Smooth muscle cell (in vitro differentiated cells): ENCODE results near the gene BRICD5. TPM values are rescaled to one million over a fixed set of nuclear protein-coding genes. Genes with fewer than 3 reads are reported as not detected.

ENCODE experiments used
- DNase-seq: peaks from one replicate; lab custom pipeline; 2025; ENCODE audit not compliant: unreplicated experiment; lab: John Stamatoyannopoulos, UW
- H2AFZ ChIP-seq: fragments of 200-600 bp; sonication (generic); 2 replicates; pipeline ENCODE4 v1.6.0; 2016; ENCODE audit warnings: antibody characterized with exemption, low read depth, mild to moderate bottlenecking
- H3F3A ChIP-seq: fragments of 200-600 bp; sonication (generic); 2 replicates; pipeline ENCODE4 v1.6.0; 2017; ENCODE audit warnings: antibody characterized with exemption, low read depth
- H3K27ac ChIP-seq: fragments of 200-600 bp; sonication (generic); 2 replicates; pipeline ENCODE4 v1.5.1; 2016; ENCODE audit warnings: low read depth, mild to moderate bottlenecking
- H3K27me3 ChIP-seq: fragments of 200-600 bp; sonication (generic); 2 replicates; pipeline ENCODE4 v1.6.1; 2016; ENCODE audit warnings: low read depth, mild to moderate bottlenecking
- H3K36me3 ChIP-seq: fragments of 200-600 bp; sonication (generic); 2 replicates; pipeline ENCODE4 v1.5.1; 2016; ENCODE audit warnings: low read depth
- H3K4me1 ChIP-seq: fragments of 200-600 bp; sonication (generic); 2 replicates; pipeline ENCODE4 v1.5.1; 2016; ENCODE audit warnings: low read depth
- H3K4me2 ChIP-seq: fragments of 200-600 bp; sonication (generic); 2 replicates; pipeline ENCODE4 v1.6.0; 2016; ENCODE audit warnings: mild to moderate bottlenecking
- H3K4me3 ChIP-seq: fragments of 200-600 bp; sonication (generic); 2 replicates; pipeline ENCODE4 v1.5.1; 2016; ENCODE audit warnings: mild to moderate bottlenecking
- H3K79me2 ChIP-seq: fragments of 200-600 bp; sonication (generic); 2 replicates; pipeline ENCODE4 v1.6.0; 2016; ENCODE audit warnings: low read depth, mild to moderate bottlenecking
- H3K9ac ChIP-seq: fragments of 200-600 bp; sonication (generic); 2 replicates; pipeline ENCODE4 v1.6.0; 2016; ENCODE audit warnings: low read depth
- H3K9me3 ChIP-seq: fragments of 200-600 bp; sonication (generic); replicated peaks from 2 replicates; pipeline ENCODE4 v1.5.1; 2016; ENCODE audit warnings: low read depth
- H4K20me1 ChIP-seq: fragments of 200-600 bp; sonication (generic); 2 replicates; pipeline ENCODE4 v1.6.0; 2016; ENCODE audit warnings: low read depth
- WGBS: methylation state at CpG from one replicate; pipeline ENCODE4 v1.1.7; 2016; ENCODE audit warnings: low lambda C conversion rate; 5-methylcytosine and 5-hydroxymethylcytosine counted together
- polyA plus RNA-seq: library from polyadenylated mRNA; unstranded; fragments of >200 nt; fragmentation: Nextera tagmentation; extraction: Ambion mirVana; gene quantifications from 2 replicates; pipeline ENCODE4 v1.2.1, GENCODE V29; 2016
- total RNA-seq: library from RNA; depleted of rRNA; stranded (reverse); fragments of >200 nt; gene quantifications from 2 replicates; pipeline ENCODE4 v1.2.3, GENCODE V29; 2014
- TF ChIP-seq, protein P1 (sequence below): fragments of 200-600 bp; sonication (generic); IDR thresholded peaks from 2 replicates; pipeline ENCODE4 v1.5.1; 2017; ENCODE audit warnings: borderline replicate concordance, mild to moderate bottlenecking, antibody characterized with exemption; ENCODE audit not compliant: insufficient read depth, poor library complexity, severe bottlenecking

Gene BRICD5
- total and polyA plus RNA-seq, 2 experiments from 2014 or later, result 2.0 to 4.7 TPM

- no peak overlapping the region for H3K27ac ChIP-seq
- TF ChIP-seq, protein P1, sequence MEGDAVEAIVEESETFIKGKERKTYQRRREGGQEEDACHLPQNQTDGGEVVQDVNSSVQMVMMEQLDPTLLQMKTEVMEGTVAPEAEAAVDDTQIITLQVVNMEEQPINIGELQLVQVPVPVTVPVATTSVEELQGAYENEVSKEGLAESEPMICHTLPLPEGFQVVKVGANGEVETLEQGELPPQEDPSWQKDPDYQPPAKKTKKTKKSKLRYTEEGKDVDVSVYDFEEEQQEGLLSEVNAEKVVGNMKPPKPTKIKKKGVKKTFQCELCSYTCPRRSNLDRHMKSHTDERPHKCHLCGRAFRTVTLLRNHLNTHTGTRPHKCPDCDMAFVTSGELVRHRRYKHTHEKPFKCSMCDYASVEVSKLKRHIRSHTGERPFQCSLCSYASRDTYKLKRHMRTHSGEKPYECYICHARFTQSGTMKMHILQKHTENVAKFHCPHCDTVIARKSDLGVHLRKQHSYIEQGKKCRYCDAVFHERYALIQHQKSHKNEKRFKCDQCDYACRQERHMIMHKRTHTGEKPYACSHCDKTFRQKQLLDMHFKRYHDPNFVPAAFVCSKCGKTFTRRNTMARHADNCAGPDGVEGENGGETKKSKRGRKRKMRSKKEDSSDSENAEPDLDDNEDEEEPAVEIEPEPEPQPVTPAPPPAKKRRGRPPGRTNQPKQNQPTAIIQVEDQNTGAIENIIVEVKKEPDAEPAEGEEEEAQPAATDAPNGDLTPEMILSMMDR, result no peak
Observed at GRCh38 chr16:2176047-2176446, 34.6 kb downstream of the BRICD5 start.

DNA sequence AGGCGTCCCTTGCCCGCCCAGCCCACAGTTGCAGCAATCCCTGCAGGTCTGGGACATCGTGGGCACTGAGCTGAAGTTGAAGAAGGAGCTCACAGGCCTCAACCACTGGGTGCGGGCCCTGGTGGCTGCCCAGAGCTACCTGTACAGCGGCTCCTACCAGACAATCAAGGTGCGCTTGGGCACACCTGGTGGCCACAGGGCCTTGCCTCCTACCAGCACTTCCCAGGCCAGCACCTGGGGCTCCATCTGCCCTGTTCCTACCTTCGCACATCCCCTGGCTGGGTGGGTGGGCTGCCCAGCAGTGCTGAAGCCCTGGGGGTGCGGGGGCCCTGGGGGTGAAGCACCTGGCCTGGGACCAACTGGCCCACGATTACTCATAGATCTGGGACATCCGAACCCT, 35.2 kb downstream of the BRICD5 start:
- DNase-seq, result no peak
- Histone ChIP-seq H3K36me3 (no peaks in the 10 kb centered on the region), H3K9me3 (no peaks in the 10 kb centered on the region), H3K4me2 (no peak overlapping the region), H2AFZ (no peak overlapping the region), H3K9ac (no peak overlapping the region), H3K27ac (no peak overlapping the region), H3K4me3 (no peak overlapping the region), H3K4me1 (no peaks in the 10 kb centered on the region), H3K27me3 (no peaks in the 10 kb centered on the region), H3F3A (no peaks in the 10 kb centered on the region), H3K79me2 (no peaks in the 10 kb centered on the region), H4K20me1 (no peaks in the 10 kb centered on the region)
- TF ChIP-seq, protein P1, result no peak
- whole genome bisulfite sequencing, result 96% methylated on average over 10 of the region's 10 CpGs

More at GRCh38 chr16:2176047-2176446, 34.6 kb downstream of the BRICD5 start:
- H3F3A ChIP-seq, result no peaks in the 10 kb centered on the region
- H3K27me3 ChIP-seq, result no peaks in the 10 kb centered on the region
- no peak overlapping the region for H3K4me3 ChIP-seq
- H2AFZ ChIP-seq, result no peak overlapping the region
- no peaks in the 10 kb centered on the region for H3K4me1 ChIP-seq
- no peaks in the 10 kb centered on the region for H4K20me1 ChIP-seq
- DNase-seq, result no peak
- 98% methylated on average over 23 of the region's 23 CpGs for WGBS
- H3K9me3 ChIP-seq, result no peaks in the 10 kb centered on the region
- H3K36me3 ChIP-seq, result no peaks in the 10 kb centered on the region
- H3K79me2 ChIP-seq, result no peaks in the 10 kb centered on the region
- no peak overlapping the region for H3K4me2 ChIP-seq
- no peak overlapping the region for H3K9ac ChIP-seq

DNA sequence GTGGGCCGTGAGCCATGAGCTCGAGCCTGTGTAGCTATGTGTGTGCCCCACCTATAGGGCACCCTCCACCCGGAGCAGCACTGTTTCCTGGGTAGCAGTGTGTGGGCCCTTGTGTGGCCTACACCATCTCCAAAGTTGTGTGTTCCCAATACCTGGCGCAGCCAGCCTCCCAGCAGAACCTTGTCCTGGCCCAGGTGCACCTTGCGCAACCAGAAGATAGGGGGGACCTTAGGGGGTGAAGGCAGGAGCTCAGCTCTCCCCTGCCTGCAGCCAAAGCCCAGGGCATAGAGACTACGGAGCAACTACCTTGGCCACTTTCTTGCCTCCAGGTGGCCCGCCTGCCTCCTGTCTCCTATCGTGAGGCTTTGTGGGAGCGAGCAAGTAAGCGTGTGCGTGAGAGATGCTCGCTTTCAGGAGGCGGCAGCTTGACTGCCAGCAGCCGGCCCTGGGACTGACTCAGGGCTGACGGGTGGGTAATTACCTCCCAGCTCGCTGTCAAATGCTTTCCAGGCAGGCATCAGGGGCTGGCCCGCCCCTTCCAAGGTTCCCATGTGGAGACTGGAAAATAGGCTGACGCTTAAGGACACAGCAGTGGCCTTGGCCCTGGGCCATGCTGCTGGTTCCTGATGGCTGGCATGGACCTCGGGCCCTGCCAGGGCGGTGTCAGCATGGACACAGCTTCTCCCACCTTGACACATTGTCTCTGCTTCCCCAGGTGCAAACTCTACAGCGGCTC, 36.1 kb downstream of the BRICD5 start:
- Histone ChIP-seq H3K9ac (no peak overlapping the region), H2AFZ (no peak overlapping the region), H3K4me3 (no peak overlapping the region), H3K27me3 (no peaks in the 10 kb centered on the region), H3K36me3 (no peaks in the 10 kb centered on the region), H3K9me3 (no peaks in the 10 kb centered on the region), H4K20me1 (peaks cover 5% of the 10 kb centered on the region), H3F3A (no peaks in the 10 kb centered on the region), H3K4me2 (no peak overlapping the region), H3K79me2 (no peaks in the 10 kb centered on the region), H3K4me1 (no peaks in the 10 kb centered on the region), H3K27ac (no peak overlapping the region)
- TF ChIP-seq, protein P1, result no peak
- no peak for DNase-seq
- WGBS, result 92% methylated on average over 21 of the region's 21 CpGs

- 96% methylated on average over 4 of the region's 4 CpGs for WGBS
- H3K36me3 ChIP-seq, result no peaks in the 10 kb centered on the region
- peaks cover 6% of the 10 kb centered on the region for H4K20me1 ChIP-seq
- no peak overlapping the region for H2AFZ ChIP-seq
- TF ChIP-seq, protein P1, result no peak
- H3K9me3 ChIP-seq, result no peaks in the 10 kb centered on the region
- no peak overlapping the region for H3K27ac ChIP-seq
- no peak for DNase-seq
- H3K9ac ChIP-seq, result no peak overlapping the region
- no peaks in the 10 kb centered on the region for H3K27me3 ChIP-seq
- H3K4me1 ChIP-seq, result no peaks in the 10 kb centered on the region
- H3F3A ChIP-seq, result no peaks in the 10 kb centered on the region
- H3K4me3 ChIP-seq, result no peak overlapping the region
- H3K4me2 ChIP-seq, result no peak overlapping the region
- no peaks in the 10 kb centered on the region for H3K79me2 ChIP-seq
Observed at GRCh38 chr16:2173916-2174315, 36.7 kb downstream of the BRICD5 start.
